HG03432 (cell line): ENCODE results near the gene PTPN6.

Source experiments
- ATAC-seq: cut with Tn5 transposase; IDR thresholded peaks from one replicate; pipeline ENCODE4 v1.9.1; 2021; ENCODE audit warnings: mild to moderate bottlenecking, moderate library complexity; ENCODE audit not compliant: unreplicated experiment

PTPN6 gene

DNA sequence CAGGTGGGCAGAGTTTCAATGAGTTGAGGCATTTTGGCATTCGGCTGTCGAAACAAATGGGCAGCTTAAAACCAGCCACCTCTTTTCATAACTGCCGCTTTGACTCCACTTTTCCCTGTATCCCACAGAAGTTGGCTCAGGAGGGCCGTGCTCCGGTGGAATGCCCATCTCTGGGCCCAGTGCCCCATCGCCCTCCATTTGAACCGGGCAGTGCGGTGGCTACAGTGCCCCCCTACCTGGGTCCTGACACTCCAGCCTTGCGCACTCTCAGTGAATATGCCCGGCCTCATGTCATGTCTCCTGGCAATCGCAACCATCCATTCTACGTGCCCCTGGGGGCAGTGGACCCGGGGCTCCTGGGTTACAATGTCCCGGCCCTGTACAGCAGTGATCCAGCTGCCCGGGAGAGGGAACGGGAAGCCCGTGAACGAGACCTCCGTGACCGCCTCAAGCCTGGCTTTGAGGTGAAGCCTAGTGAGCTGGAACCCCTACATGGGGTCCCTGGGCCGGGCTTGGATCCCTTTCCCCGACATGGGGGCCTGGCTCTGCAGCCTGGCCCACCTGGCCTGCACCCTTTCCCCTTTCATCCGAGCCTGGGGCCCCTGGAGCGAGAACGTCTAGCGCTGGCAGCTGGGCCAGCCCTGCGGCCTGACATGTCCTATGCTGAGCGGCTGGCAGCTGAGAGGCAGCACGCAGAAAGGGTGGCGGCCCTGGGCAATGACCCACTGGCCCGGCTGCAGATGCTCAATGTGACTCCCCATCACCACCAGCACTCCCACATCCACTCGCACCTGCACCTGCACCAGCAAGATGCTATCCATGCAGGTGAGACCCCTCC lies 12.6 kb upstream of the PTPN6 start:
- no peak for ATAC-seq

GRCh38 chr12:6939191-6939540 lies 12.0 kb upstream of the PTPN6 start:
- ATAC-seq: no peak

DNA sequence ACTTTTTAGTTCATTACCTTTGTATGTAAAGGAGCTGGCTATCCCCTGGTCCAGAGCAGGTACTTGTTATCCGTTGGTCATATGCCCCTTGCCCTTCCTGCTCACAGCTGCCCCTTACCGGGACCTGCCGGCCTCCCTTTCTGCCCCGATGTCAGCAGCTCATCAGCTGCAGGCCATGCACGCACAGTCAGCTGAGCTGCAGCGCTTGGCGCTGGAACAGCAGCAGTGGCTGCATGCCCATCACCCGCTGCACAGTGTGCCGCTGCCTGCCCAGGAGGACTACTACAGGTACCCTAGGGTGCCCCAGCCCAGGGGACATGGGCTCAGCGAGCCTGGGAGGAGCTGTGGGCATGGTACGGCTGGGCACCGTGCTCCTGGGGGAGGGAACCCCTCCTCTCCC lies 9.9 kb upstream of the PTPN6 start:
- ATAC-seq: no peak

- no peak for ATAC-seq
Observed at GRCh38 chr12:6941782-6942181, 9.4 kb upstream of the PTPN6 start.

- no peak for ATAC-seq
Observed at GRCh38 chr12:6942331-6942665, 8.9 kb upstream of the PTPN6 start.

GRCh38 chr12:6943389-6943721 lies 7.8 kb upstream of the PTPN6 start:
- peak; percentile 30 for ATAC-seq

DNA sequence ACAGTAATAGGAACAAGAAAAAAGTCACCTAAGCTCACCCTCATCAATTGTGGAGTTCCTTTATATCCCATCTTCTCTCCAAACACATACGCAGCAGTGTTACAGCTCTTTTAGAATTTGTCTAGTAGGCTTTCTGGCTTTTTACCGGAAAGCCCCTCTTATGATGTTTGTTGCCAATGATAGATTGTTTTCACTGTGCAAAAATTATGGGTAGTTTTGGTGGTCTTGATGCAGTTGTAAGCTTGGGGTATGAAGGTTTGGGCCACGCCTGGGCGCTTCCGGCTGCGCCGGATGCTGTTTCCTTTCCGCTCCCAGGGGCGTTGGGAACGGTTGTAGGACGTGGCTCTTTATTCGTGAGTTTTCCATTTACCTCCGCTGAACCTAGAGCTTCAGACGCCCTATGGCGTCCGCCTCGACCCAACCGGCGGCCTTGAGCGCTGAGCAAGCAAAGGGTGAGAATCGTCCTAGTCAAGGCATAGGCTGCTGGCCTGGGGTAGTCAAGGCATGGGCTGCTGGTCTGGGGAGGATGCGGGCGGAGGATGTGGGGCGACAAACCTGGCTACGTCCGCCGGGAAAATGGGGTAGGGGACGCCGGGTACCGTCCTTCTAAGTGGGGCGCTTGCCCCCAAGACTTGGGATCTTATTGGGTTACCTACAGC lies 7.3 kb upstream of the PTPN6 start, which contains the start of the genes C12orf57 and RNU7-1:
TSS of gene C12orf57 (plus strand) at position 301 of the 659 bp plus-strand sequence. CDS start at position 401, 100 bp downstream.
TSS of gene RNU7-1 (plus strand) at position 95 of the 659 bp plus-strand sequence.
- ATAC-seq: peak; percentile 37

GRCh38 chr12:6944381-6945186 lies 6.6 kb upstream of the PTPN6 start:
- peak; percentile 38 for ATAC-seq

DNA sequence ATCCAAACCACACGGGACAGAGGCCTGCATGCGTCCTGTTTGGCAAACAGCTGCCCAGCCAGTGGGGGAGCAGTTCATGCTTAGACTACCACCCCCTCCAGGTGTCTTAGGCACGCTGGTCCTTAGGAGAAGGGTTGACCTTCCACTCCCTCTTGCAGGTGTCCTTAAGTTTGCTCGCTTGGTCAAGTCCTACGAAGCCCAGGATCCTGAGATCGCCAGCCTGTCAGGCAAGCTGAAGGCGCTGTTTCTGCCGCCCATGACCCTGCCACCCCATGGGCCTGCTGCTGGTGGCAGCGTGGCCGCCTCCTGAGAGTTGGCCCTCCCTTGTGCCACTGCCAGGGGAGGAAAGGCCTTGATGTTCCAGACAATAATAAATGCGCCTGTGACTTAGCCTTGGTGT lies 5.5 kb upstream of the PTPN6 start:
- no peak for ATAC-seq

DNA sequence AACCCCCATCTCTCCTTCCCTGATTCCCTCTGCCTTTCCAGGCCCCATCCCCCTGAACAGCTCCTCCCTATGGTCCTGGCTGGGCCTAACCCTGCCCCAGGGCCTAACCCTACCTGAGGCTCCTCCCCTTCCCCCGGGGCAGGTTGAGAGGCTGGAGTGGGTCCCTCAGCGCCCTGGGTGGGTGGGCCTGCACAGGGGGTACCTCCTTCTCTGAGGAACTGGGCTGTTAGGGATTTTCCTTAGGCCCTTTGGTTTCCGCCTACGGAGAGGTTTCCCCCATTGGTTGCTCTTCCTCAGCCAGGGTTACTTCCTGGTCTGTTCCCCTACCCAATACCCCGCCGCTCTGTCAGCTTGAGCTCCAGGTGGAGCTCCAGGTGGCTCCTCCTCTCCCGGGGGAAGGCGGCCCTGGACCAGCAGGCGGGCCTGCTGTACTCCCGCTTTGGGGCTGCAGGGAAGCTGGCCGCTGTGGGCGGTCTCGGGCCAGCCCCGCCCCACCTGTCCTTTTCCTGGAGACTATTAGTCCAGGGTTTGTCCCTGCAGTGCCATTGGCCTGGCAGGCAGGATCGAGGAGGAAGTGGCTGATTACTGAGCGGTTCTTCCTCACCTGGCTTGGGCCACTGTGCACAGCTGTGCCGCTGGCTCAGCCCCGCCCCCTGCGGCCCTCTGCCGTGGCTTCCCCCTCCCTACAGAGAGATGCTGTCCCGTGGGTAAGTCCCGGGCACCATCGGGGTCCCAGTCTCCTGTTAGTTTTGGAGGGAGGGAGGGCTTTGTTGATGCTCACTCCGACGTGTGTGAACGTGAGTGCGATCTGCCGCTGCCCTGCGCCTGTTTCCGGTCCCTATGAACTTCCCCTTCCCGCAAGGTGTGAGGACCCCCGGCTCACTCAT lies 4.9 kb upstream of the PTPN6 start:
- ATAC-seq: peak; percentile 23

GRCh38 chr12:6946920-6947374 lies 4.2 kb upstream of the PTPN6 start:
- ATAC-seq: no peak

DNA sequence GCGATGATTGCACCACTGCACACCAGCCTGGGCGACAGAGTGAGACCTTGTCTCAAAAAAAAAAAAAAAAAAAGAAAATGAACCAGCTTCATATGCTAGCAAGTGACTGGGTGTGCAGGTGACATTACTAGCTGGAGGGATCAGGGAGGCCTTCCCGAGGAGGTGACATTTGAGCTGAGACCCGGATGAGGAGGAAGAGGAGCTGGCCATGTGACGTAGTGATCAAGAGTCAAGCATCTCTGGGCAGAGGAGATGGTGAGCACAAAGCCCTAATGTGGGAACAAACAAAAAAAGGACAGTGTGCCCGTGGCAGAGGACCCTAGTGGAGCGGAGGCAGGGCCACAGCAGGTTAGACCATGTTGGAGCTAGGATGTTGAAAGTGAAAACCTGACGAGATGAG lies 3.5 kb upstream of the PTPN6 start:
- ATAC-seq: no peak

DNA sequence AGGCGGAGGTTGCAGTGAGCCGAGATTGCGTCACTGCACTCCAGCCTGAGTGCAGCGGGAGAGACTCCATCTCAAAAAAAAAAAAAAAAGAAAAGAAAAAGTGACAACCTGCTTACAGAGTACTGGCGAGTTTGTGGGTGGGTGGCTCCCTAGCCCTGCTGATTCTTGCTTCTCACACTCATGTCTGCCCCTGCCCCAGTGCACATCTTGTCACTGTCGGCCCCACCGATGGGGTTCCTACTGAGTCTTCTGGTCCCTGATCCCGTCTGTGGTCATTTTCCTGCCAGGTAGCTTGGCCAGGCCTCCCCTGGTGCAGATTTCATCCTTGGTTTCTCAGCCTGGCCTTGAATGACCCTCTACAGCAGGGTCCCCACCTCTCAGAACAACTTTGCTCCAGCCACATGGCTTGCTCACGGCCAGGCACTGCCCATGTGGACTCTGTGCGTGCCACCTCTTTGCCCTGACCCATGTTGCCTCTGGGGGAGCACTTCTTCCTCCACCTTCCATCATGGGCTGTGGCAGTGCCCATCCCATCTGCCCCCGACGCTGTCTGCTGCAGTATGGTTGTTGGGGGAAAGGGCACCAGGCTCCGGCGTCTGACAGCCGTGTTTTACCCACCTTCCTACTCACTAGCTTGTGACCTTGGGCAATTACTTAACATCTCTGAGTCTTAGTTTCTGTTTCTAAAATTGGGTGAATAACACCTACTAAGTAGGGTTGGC lies 2.1 kb upstream of the PTPN6 start:
- ATAC-seq: no peak

DNA sequence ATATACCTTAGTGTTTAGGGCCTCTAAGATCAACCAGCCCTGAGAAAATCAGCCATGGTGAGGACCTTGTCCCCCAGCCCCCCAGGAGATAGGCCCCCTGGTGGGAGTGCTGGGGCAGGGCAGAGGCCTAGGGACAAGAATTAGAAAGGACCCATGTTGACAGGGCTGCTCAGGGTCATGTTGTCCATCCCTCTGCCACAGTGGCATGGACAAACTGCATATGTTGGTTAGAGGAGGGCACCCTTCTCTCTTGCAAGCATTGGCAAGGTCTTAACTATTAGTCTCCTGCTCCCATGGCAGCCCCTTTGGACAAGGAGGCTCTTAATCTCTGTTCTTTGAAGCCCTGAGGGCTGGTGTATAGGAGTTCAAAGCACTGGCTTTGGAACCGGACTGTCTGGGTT lies 755 bp upstream of the PTPN6 start:
- ATAC-seq: no peak

GRCh38 chr12:6951551-6952120 lies 480 bp downstream of the PTPN6 start:
- no peak for ATAC-seq

DNA sequence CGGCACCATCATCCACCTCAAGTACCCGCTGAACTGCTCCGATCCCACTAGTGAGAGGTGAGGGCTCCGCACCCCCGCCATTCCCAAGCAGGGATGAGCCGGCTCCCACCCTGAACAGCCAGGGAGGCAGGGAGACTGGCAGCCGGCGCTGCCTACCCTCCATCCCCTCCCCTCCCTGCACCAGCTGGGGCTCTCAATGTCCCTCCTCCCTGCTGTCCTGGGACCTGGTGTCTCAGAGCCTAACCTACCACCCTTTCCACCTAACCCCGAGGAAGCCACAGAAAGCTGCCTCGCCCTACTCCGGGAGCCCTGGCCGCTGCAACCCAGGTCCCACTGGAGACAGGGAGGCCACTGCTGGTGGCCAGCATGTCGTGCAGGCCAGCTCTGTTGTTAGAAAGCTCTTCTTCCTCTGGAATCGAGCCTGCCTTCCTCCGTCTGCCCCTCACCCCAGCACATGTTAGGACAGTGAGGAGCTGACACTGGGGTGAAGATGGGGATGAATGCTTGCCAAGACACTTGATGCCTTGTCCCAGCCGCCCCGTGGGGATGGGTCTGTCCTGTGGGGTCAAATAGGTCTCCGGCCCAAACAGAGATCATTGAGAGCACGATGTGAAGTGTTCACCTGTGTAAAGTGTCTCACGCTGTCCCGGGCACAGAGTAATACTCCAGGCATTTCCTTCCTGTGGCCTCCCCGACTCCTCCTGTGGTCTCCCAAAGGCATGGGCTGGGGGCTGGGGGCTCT lies 1.1 kb downstream of the PTPN6 start:
- no peak for ATAC-seq

DNA sequence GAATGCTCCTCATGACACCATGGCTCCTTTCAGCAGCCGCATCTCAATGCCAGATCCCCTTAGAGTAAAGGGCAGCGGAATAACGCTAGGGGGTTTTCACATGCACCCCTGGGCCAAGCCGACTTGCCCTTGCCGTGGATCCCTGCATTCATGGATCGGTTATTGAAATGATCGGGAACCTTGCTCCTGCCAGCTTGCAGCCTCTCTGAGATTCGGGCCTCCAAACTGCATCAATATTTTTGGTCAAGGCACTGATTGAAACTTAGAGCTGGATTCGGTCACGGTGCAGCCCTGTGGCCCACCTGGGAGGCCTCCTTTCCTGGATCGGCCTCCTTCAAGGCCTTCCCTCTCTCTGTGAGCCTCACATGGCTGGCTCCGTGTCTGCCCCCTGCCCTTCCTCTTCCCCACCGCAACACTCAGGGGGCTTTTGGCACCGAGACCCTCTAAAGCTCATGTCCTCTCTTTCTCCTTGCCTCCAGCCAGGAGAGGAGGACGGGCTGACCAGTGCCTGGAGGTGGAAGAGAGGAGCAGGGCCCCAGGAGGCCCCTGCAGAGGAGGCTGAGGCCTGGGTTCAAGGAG lies 1.8 kb downstream of the PTPN6 start:
- no peak for ATAC-seq

GRCh38 chr12:6953442-6954315 lies 2.5 kb downstream of the PTPN6 start:
- ATAC-seq: peak; percentile 41
